ENCODE measurements around the gene MMP11.

The MMP11 gene

GRCh38 chr22:23762842-23763578, 9.6 kb upstream of the MMP11 start, which contains the start of gene C22orf15:
Gene C22orf15 (plus strand): TSS chr22:23762990. CDS start chr22:23763307, 317 bp downstream.
- no peak for DNase-seq

DNA sequence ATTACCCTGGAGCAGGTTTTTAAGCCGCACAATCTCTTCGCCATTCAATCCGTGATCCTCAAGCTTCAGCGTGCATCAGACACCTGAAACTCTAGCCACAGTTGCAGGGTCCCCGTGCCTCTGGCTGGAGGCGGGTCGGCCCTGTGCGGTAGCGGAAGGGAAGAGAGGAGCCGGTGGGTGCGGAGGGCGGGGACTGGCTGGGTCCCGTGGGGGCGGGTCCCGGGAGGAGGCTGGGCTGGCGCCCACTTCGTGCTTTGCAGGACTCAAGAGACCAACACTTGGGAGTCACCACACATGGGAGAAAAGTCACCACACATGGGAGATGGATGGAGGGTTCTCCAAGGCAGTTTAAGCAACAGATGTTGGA, 9.1 kb upstream of the MMP11 start:
- peak; percentile 69 for DNase-seq

- DNase-seq, result no peak
Observed at GRCh38 chr22:23763954-23764353, 8.7 kb upstream of the MMP11 start.

GRCh38 chr22:23764899-23765881, 7.5 kb upstream of the MMP11 start:
- DNase-seq, result no peak

- no peak for DNase-seq
Observed at GRCh38 chr22:23767303-23767672, 5.4 kb upstream of the MMP11 start.

GRCh38 chr22:23767673-23768548, 4.7 kb upstream of the MMP11 start, which contains the start of gene CHCHD10:
Gene CHCHD10 (minus strand): TSS chr22:23767972. CDS start chr22:23767874, 98 bp downstream.
- DNase-seq, result peak; percentile 79

DNA sequence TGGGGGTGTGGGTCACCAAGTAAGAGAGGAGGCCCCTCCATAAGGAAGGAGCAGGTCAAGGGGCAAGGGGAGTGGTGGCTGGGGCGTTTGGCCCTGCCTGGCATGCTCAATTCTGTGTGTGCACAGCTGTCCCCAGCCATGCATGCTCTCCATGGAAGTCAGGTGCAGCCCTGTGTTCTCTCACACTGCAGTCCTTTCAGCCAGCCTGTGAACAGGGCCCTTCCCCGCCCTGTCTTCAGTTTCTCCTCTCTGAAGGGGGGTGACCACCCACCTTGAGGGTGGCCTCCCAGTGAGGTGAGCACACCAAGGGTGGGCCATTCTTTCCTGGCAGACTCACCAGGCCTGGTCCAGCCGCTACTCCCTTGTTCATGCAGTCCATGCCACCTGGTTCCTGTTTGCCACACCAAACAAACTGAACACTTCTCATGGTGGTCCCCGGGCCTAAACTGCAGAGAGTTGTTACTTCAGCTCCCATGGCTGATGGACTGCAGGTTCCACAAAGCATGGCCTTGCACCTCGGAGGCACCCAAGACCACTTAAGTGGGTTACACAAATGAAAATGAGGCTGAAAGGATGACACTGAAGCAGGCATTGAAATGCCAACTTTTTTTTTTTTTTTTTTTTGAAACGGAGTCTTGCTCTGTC, 3.2 kb upstream of the MMP11 start:
- no peak for DNase-seq

GRCh38 chr22:23772315-23772648, 367 bp upstream of the MMP11 start:
- DNase-seq, result no peak

DNA sequence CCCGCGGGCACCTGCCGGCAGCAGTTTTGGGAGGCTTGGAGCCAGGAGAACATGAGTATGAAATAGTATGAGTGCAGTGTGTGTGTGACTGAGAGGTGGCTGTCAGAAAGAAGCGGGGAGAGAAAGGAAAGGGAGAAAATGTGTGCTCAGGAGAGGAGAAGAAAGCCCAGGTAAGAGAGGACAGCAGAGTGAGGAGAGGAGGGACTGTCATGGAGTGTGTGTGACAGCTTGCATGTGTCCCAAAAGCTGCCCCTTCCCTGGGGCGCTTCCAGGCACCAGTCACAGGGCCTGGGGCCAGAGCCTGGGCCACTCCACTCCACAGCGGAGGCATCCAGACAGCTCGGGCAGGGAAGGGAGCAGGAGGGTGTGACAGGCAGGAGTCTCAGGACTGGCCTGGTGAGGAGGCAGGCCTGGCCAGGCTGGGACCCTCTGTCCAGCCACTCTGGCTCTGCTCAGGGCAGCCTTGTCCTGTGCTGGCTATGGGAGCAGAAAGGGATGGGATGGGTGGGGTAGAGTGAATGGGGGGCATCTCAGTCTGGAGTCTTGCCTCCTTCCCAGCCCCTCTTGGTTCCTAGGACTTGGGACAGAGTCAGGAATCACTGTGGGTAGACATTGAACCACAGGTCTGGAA, 949 bp downstream of the MMP11 start:
- DNase-seq, result no peak

DNA sequence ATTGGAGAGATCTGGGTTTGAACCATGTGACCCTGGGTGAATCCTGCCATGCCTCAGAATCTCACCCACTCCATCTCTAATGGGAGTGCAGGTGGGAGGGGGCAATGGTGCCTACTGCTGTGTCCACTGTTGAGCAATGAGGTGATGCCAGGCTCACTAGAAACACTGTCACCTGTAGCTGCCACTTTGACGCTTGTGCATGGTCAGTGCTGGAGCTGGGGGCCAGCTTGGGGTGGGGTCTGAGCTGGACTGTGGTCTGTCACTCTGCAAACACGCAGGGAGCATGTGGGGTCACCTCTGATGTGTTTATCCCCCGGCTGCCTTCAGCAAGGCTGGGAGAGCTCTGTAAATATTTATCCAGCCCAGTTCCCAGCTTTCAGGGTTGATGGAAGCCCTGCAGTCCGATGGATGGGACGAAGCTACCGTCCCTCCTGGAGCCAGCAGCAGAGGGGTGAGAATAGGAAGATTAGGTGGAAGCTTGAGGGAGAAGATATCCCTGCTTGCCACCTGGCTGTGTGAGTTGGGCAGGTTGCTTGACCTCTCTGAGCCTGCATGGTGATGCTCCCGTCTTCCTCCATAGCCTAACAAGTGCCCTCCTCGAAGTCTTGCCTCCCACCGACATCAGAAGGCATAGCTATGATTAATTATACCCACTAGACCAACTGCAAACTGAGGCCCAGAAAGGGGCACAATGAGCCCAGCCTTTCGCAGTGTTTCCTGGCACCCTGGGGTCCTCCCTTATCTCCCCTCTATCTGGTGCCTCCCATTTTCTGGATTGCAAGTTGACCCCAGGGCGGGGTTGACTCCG, 1.7 kb downstream of the MMP11 start:
- no peak for DNase-seq

- DNase-seq, result no peak
Observed at GRCh38 chr22:23774922-23775436, 2.3 kb downstream of the MMP11 start.

GRCh38 chr22:23775779-23776375, 3.2 kb downstream of the MMP11 start:
- no peak for DNase-seq

GRCh38 chr22:23777776-23778576, 5.3 kb downstream of the MMP11 start:
- DNase-seq, result no peak

- DNase-seq, result no peak
Observed at GRCh38 chr22:23778577-23778900, 5.9 kb downstream of the MMP11 start.

DNA sequence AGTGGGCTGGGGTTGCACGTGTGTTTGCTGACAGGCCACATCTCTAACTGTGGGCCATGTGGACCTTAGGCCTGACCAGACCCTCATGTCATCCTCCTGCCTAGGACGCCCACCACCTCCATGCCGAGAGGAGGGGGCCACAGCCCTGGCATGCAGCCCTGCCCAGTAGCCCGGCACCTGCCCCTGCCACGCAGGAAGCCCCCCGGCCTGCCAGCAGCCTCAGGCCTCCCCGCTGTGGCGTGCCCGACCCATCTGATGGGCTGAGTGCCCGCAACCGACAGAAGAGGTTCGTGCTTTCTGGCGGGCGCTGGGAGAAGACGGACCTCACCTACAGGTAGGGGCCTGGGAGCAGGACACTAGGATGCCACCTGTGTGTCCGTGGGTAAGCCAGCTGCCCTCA, 6.4 kb downstream of the MMP11 start:
- no peak for DNase-seq

DNA sequence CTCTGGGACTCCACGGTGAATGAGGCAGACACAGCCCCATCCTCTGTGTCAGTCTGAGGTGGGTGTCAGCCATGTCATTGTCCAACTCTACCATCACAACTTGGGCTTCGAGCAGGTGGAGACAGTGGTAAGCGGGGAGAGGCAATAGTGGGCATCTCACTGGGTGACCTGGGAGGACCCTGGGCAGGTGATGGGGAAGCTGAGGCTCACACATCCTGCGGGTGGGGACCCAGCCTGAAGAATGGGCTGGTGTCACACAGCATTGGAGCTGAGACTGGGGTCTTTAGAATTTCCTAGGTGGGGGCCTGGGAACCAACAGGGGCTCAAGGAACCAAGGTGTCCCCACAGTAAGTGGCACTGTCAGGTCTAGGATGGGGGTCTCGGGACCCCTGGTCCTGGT, 7.1 kb downstream of the MMP11 start:
- DNase-seq, result no peak

- DNase-seq, result no peak
Observed at GRCh38 chr22:23780146-23780748, 7.6 kb downstream of the MMP11 start.

DNA sequence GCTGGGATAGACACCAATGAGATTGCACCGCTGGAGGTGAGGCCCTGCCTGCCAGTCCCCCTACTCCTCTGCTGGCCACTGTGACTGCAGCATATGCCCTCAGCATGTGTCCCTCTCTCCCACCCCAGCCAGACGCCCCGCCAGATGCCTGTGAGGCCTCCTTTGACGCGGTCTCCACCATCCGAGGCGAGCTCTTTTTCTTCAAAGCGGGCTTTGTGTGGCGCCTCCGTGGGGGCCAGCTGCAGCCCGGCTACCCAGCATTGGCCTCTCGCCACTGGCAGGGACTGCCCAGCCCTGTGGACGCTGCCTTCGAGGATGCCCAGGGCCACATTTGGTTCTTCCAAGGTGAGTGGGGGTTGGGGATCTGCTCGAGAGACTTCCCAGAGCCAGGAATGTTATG, 8.4 kb downstream of the MMP11 start:
- DNase-seq, result no peak

DNA sequence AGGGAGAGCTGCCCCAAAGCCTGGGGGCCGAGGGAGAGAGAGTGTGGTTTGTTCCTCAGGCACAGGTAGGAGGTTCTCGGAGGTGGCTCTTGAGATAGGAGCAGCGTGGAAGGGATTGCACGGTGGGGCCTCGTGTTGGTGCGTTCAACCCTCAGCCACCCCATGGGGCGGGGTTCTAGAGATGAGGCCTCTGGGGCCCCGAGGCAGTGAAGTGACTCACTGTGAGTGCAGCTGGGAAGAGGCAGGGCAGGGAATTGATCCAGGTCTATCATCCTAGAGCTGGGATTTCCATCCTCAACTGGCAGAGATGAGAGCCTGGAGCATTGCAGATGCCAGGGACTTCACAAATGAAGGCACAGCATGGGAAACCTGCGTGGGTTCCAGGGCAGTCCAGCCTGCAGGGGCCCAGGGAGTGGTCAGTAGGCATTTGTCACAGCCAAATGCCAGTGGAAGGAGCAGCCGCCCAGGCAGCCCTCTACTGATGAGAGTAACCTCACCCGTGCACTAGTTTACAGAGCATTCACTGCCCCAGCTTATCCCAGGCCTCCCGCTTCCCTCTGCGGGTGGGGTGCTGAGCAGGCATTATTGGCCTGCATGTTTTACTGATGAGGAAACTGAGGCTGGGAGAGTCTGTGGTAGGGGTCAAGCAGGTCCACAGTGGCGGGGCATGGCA, 9.0 kb downstream of the MMP11 start:
- DNase-seq, result no peak
